GM12878 (cell line): ENCODE measurements around the gene ITPKB. TPM values are rescaled to one million over a fixed set of nuclear protein-coding genes. Genes with fewer than 3 reads are reported as not detected.

Experiments used
- ATAC-seq: fragments of 200-7000 bp; cut with Tn5 transposase; 3 replicates; pipeline ENCODE4 v1.9.1; 2020; ENCODE audit warnings: mild to moderate bottlenecking, moderate library complexity
- BruUV-seq: library from RNA; stranded (reverse); fragments of 400-500 nt; replicated peaks from 2 replicates; lab custom pipeline; 2021; lab: Mats Ljungman, UMichigan
- CTCF ChIA-PET: fragments of 300-600 bp; sonication (Branson Sonifier 250); formaldehyde crosslinking; extraction: SDS; loops from one replicate; lab custom pipeline; 2021; ENCODE audit warnings: inconsistent platforms; lab: Yijun Ruan, JAX
- POLR2A ChIA-PET: fragments of 350-600 bp; formaldehyde crosslinking; extraction: SDS; loops from one replicate; lab custom pipeline; 2021; ENCODE audit warnings: inconsistent platforms; lab: Charles Lee
- RAD21 ChIA-PET: fragments of 300-600 bp; sonication (Branson Sonifier 250); formaldehyde crosslinking; loops from one replicate; lab custom pipeline; 2023; ENCODE audit warnings: antibody characterized with exemption; ENCODE audit not compliant: unreplicated experiment; lab: Charles Lee
- SMC1A ChIA-PET: fragments of 300-600 bp; sonication (Branson Sonifier 250); formaldehyde crosslinking; loops from one replicate; lab custom pipeline; 2023; ENCODE audit not compliant: unreplicated experiment, uncharacterized antibody; lab: Charles Lee
- DNase-seq: peaks from one replicate; pipeline ENCODE4 v3.0.0-alpha.2; 2011; ENCODE audit warnings: low read depth, low spot score
- FAIRE-seq: peaks from 3 replicates; lab custom pipeline; 2011; peaks lifted over from hg19 to GRCh38; lab: Jason Lieb, UNC
- H2AFZ ChIP-seq: 2 replicates; pipeline ENCODE4 v1.6.0; 2011; ENCODE audit warnings: low read depth, low read length, control low read depth; ENCODE audit not compliant: control insufficient read depth
- H3K27ac ChIP-seq: 2 replicates; pipeline ENCODE4 v1.5.1; 2011; ENCODE audit warnings: control low read depth; ENCODE audit not compliant: control insufficient read depth, insufficient read depth
- H3K27me3 ChIP-seq, 2 experiments: replicated peaks in 1 of 2; 2 replicates each; pipeline versions ENCODE4 v1.6.0 to v1.6.1; 2011; ENCODE audit warnings: low read length in 1 of 2; ENCODE audit not compliant: control insufficient read depth in 2 of 2, insufficient read depth in 2 of 2
- H3K36me3 ChIP-seq, 2 experiments: 2 replicates each; pipeline ENCODE4 v1.5.1; 2011; ENCODE audit warnings: low read length in 1 of 2; ENCODE audit not compliant: control insufficient read depth in 2 of 2, insufficient read depth in 2 of 2
- H3K4me1 ChIP-seq: 2 replicates; pipeline ENCODE4 v1.6.1; 2011; ENCODE audit warnings: mild to moderate bottlenecking, low read length, moderate library complexity, mixed read lengths; ENCODE audit not compliant: control insufficient read depth, insufficient read depth
- H3K4me2 ChIP-seq: 2 replicates; pipeline ENCODE4 v1.6.0; 2011; ENCODE audit warnings: control low read depth; ENCODE audit not compliant: control insufficient read depth, insufficient read depth
- H3K4me3 ChIP-seq: fragments of 200-600 bp; sonication (generic); 2 replicates; pipeline ENCODE4 v1.5.1; 2016
- H3K79me2 ChIP-seq: 2 replicates; pipeline ENCODE4 v1.6.0; 2011; ENCODE audit warnings: low read length; ENCODE audit not compliant: control insufficient read depth, insufficient read depth
- H3K9ac ChIP-seq: 2 replicates; pipeline ENCODE4 v1.8.0; 2011; ENCODE audit warnings: low read length, control low read depth, mixed read lengths; ENCODE audit not compliant: control insufficient read depth, insufficient read depth
- H3K9me3 ChIP-seq: replicated peaks from 3 replicates; pipeline ENCODE4 v1.5.1; 2011; ENCODE audit warnings: mild to moderate bottlenecking, low read length; ENCODE audit not compliant: control insufficient read depth, insufficient read depth
- H4K20me1 ChIP-seq: 2 replicates; pipeline ENCODE4 v1.6.0; 2011; ENCODE audit not compliant: control insufficient read depth, insufficient read depth
- FOXM1 ChIP-seq: IDR thresholded peaks from 2 replicates; pipeline ENCODE4 v1.6.1; 2012; ENCODE audit warnings: low read depth, mild to moderate bottlenecking, inconsistent platforms, low read length, moderate library complexity
- POU2F2 ChIP-seq: IDR thresholded peaks from 3 replicates; pipeline ENCODE4 v1.6.1; 2011; ENCODE audit warnings: low read depth, mild to moderate bottlenecking, low read length, borderline replicate concordance
- WGBS: methylation state at CpG from one replicate; pipeline ENCODE4 v1.1.6; 2016; ENCODE audit warnings: low lambda C conversion rate; ENCODE audit not compliant: insufficient replicate concordance, insufficient coverage; ENCODE audit errors: missing lambda C conversion rate; 5-methylcytosine and 5-hydroxymethylcytosine counted together
- in situ Hi-C: fragments of 300-500 bp; cut with MboI; formaldehyde crosslinking; loops from 9 replicates; pipeline ENCODE4 v1.14.3; 2018; ENCODE audit warnings: mixed read lengths
- intact Hi-C: fragments of 100-400 bp; cut with micrococcal nuclease; formaldehyde crosslinking; loops from one replicate; pipeline ENCODE4 v1.14.2; 2022; ENCODE audit not compliant: unreplicated experiment
- polyA plus RNA-seq, 11 experiments: library from polyadenylated mRNA; depleted of rRNA in 4 of 11; unstranded in 6 of 11; stranded (reverse) in 5 of 11; fragments of >200 nt; fragmentation: Nextera tagmentation in 4 of 11; fragmentation: Illumina TruSeq in 1 of 11; extraction: Ambion mirVana in 4 of 11; extraction: Trizol in 1 of 11; gene quantifications; 1 replicate in 1 of 11; 2 replicates in 10 of 11; pipeline versions ENCODE4 v1.2.1 to v1.2.3, GENCODE V29; 2011 to 2016; ENCODE audit warnings: inconsistent platforms in 2 of 11, missing spikeins in 2 of 11, low read depth in 1 of 11
- total RNA-seq, 4 experiments: library from RNA; depleted of rRNA in 3 of 4; stranded (reverse); fragments of >200 nt in 3 of 4; fragmentation: Illumina TruSeq in 1 of 4; extraction: Trizol in 1 of 4; gene quantifications; 2 replicates each; pipeline versions ENCODE4 v1.2.1 to v1.2.3, GENCODE V29; 2013 to 2021
- TF ChIP-seq, protein P1 (sequence below), 3 experiments: IDR thresholded peaks in 2 of 3; conservative IDR thresholded peaks in 1 of 3; 2 replicates each; pipeline ENCODE4 v1.5.1; 2011; ENCODE audit warnings: low read depth in 3 of 3, low read length in 3 of 3, mild to moderate bottlenecking in 3 of 3, control low read depth in 2 of 3, moderate library complexity in 2 of 3, inconsistent platforms in 1 of 3, mixed read lengths in 1 of 3; ENCODE audit not compliant: control insufficient read depth in 2 of 3, insufficient read depth in 1 of 3; ENCODE audit errors: extremely low read depth in 1 of 3
- TF ChIP-seq, protein P2 (sequence below): IDR thresholded peaks from 2 replicates; pipeline ENCODE4 v1.6.1; 2012; ENCODE audit warnings: improper control_type of control experiment, low read depth, low read length; ENCODE audit not compliant: insufficient replicate concordance

Gene ITPKB
- total and polyA plus RNA-seq, 10 of the 15 experiments (the other 5 are each of a cell fraction or from before 2014, with no cell fraction given) = 1.3 to 38.7 (median 12.9) TPM

DNA sequence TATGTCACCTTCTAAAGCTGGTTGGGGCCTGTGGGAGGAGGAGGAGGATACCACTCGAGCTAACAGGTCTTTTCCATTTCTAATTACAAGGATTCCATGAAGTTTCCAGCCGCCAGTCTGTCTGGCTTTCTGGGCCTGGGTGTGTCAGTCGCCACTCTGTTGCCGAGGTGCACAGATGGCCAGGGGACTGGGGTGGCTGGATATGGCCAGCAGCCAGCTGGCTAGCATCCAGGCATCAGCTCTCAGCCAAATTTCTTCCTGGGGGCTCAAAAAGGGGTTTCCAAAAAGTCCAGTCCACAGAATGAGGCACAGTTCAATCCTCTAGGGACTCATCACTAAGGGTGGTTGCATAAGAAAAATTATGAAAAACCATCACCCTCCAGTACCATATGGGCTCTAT is 32.4 kb downstream of the ITPKB start:
- H3K9ac ChIP-seq = no peak overlapping the region
- H3K9me3 ChIP-seq = no peaks in the 10 kb centered on the region
- FAIRE-seq (no peak), DNase-seq (no peak), ATAC-seq (no peak)
- peaks cover 36% of the 10 kb centered on the region for H3K79me2 ChIP-seq
- ChIA-PET SMC1A (interaction anchor here (0.7 to 4.1 kb wide), 4 partner anchors 22 to 118 kb away, joined by 3 to 16 read pairs (median 4); no protein-coding TSS in a partner anchor), RAD21 (no interaction called here), POLR2A (no interaction called here), CTCF (interaction anchor here (0.6 to 1.2 kb wide), 3 partner anchors 25 to 68 kb away, joined by 3 read pairs; no protein-coding TSS in a partner anchor)
- no peak overlapping the region for H3K4me3 ChIP-seq
- H3K4me1 ChIP-seq = peaks cover 12% of the 10 kb centered on the region
- H3K36me3 ChIP-seq = peaks cover 1 to 10% of the 10 kb centered on the region in 2 experiments; a peak in 2 of 4 replicates
- no peak overlapping the region for H3K4me2 ChIP-seq
- no TSS peak for BruUV-seq
- TF ChIP-seq, protein P1, sequence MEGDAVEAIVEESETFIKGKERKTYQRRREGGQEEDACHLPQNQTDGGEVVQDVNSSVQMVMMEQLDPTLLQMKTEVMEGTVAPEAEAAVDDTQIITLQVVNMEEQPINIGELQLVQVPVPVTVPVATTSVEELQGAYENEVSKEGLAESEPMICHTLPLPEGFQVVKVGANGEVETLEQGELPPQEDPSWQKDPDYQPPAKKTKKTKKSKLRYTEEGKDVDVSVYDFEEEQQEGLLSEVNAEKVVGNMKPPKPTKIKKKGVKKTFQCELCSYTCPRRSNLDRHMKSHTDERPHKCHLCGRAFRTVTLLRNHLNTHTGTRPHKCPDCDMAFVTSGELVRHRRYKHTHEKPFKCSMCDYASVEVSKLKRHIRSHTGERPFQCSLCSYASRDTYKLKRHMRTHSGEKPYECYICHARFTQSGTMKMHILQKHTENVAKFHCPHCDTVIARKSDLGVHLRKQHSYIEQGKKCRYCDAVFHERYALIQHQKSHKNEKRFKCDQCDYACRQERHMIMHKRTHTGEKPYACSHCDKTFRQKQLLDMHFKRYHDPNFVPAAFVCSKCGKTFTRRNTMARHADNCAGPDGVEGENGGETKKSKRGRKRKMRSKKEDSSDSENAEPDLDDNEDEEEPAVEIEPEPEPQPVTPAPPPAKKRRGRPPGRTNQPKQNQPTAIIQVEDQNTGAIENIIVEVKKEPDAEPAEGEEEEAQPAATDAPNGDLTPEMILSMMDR (IDR thresholded peaks at IDR 0.05 in 2 of 3, conservative IDR thresholded peaks at IDR 0.05 in 1 of 3; ENCODE audit: control insufficient read depth in 2 of 3, extremely low read depth in 1 of 3, insufficient read depth in 1 of 3, low read depth in 3 of 3, low read length in 3 of 3) = no peak
- TF ChIP-seq POU2F2 = no peak
- no peak for TF ChIP-seq FOXM1
- TF ChIP-seq, protein P2, sequence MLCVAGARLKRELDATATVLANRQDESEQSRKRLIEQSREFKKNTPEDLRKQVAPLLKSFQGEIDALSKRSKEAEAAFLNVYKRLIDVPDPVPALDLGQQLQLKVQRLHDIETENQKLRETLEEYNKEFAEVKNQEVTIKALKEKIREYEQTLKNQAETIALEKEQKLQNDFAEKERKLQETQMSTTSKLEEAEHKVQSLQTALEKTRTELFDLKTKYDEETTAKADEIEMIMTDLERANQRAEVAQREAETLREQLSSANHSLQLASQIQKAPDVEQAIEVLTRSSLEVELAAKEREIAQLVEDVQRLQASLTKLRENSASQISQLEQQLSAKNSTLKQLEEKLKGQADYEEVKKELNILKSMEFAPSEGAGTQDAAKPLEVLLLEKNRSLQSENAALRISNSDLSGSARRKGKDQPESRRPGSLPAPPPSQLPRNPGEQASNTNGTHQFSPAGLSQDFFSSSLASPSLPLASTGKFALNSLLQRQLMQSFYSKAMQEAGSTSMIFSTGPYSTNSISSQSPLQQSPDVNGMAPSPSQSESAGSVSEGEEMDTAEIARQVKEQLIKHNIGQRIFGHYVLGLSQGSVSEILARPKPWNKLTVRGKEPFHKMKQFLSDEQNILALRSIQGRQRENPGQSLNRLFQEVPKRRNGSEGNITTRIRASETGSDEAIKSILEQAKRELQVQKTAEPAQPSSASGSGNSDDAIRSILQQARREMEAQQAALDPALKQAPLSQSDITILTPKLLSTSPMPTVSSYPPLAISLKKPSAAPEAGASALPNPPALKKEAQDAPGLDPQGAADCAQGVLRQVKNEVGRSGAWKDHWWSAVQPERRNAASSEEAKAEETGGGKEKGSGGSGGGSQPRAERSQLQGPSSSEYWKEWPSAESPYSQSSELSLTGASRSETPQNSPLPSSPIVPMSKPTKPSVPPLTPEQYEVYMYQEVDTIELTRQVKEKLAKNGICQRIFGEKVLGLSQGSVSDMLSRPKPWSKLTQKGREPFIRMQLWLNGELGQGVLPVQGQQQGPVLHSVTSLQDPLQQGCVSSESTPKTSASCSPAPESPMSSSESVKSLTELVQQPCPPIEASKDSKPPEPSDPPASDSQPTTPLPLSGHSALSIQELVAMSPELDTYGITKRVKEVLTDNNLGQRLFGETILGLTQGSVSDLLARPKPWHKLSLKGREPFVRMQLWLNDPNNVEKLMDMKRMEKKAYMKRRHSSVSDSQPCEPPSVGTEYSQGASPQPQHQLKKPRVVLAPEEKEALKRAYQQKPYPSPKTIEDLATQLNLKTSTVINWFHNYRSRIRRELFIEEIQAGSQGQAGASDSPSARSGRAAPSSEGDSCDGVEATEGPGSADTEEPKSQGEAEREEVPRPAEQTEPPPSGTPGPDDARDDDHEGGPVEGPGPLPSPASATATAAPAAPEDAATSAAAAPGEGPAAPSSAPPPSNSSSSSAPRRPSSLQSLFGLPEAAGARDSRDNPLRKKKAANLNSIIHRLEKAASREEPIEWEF = no peak
- H4K20me1 ChIP-seq = no peaks in the 10 kb centered on the region
- no peak overlapping the region for H2AFZ ChIP-seq
- no peaks in the 10 kb centered on the region for H3K27me3 ChIP-seq
- in situ Hi-C loops (no loop called here), intact Hi-C loops (no loop called here)
- WGBS = 98% methylated on average over 4 of the region's 4 CpGs
- no peak overlapping the region for H3K27ac ChIP-seq
